ENCODE measurements around the gene CIAO3. TPM values are rescaled to one million over a fixed set of nuclear protein-coding genes. Genes with fewer than 3 reads are reported as not detected.

The CIAO3 gene
- total and polyA plus RNA-seq, 10 of the 15 experiments (the other 5 are each of a cell fraction or from before 2014, with no cell fraction given) = 1.4 to 37.5 (median 30.8) TPM

- no peak for TF ChIP-seq ZBTB33 (IDR thresholded peaks at IDR 0.05)
- TF ChIP-seq, protein P1, sequence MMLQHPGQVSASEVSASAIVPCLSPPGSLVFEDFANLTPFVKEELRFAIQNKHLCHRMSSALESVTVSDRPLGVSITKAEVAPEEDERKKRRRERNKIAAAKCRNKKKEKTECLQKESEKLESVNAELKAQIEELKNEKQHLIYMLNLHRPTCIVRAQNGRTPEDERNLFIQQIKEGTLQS (IDR thresholded peaks at IDR 0.05; ENCODE audit: borderline replicate concordance, extremely low read depth, low read depth, low read length) = no peak
- TF ChIP-seq JUNB (IDR thresholded peaks at IDR 0.05) = no peak
- TF ChIP-seq ZNF384 (IDR thresholded peaks at IDR 0.05; ENCODE audit: borderline replicate concordance, low read depth, low read length) = no peak
- TF ChIP-seq SMC3 (IDR thresholded peaks at IDR 0.05; ENCODE audit: borderline replicate concordance, low read length) = no peak
- TF ChIP-seq PAX5 (IDR thresholded peaks at IDR 0.05; ENCODE audit: borderline replicate concordance, low read depth, low read length) = no peak
- no peak for TF ChIP-seq BCL11A (IDR thresholded peaks at IDR 0.05; ENCODE audit: low read depth, low read length)
- no peak for TF ChIP-seq MEF2A (IDR thresholded peaks at IDR 0.05; ENCODE audit: insufficient read depth, low read depth, low read length)
- TF ChIP-seq, protein P2, sequence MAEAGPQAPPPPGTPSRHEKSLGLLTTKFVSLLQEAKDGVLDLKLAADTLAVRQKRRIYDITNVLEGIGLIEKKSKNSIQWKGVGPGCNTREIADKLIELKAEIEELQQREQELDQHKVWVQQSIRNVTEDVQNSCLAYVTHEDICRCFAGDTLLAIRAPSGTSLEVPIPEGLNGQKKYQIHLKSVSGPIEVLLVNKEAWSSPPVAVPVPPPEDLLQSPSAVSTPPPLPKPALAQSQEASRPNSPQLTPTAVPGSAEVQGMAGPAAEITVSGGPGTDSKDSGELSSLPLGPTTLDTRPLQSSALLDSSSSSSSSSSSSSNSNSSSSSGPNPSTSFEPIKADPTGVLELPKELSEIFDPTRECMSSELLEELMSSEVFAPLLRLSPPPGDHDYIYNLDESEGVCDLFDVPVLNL (IDR thresholded peaks at IDR 0.05; ENCODE audit: low read depth, low read length) = no peak
- TF ChIP-seq EZH2 (IDR thresholded peaks at IDR 0.05; ENCODE audit: borderline replicate concordance, control insufficient read depth, low read depth, low read length) = no peak
- TF ChIP-seq NR2C2 (IDR thresholded peaks at IDR 0.05; ENCODE audit: borderline replicate concordance, control insufficient read depth, insufficient read length, low read depth) = no peak
- peak; percentile 48 for TF ChIP-seq MYC (IDR thresholded peaks at IDR 0.05; ENCODE audit: insufficient read depth, insufficient read length, insufficient replicate concordance, low read length, severe bottlenecking)
- TF ChIP-seq ZSCAN29 (IDR thresholded peaks at IDR 0.05) = no peak
- TF ChIP-seq, protein P3, sequence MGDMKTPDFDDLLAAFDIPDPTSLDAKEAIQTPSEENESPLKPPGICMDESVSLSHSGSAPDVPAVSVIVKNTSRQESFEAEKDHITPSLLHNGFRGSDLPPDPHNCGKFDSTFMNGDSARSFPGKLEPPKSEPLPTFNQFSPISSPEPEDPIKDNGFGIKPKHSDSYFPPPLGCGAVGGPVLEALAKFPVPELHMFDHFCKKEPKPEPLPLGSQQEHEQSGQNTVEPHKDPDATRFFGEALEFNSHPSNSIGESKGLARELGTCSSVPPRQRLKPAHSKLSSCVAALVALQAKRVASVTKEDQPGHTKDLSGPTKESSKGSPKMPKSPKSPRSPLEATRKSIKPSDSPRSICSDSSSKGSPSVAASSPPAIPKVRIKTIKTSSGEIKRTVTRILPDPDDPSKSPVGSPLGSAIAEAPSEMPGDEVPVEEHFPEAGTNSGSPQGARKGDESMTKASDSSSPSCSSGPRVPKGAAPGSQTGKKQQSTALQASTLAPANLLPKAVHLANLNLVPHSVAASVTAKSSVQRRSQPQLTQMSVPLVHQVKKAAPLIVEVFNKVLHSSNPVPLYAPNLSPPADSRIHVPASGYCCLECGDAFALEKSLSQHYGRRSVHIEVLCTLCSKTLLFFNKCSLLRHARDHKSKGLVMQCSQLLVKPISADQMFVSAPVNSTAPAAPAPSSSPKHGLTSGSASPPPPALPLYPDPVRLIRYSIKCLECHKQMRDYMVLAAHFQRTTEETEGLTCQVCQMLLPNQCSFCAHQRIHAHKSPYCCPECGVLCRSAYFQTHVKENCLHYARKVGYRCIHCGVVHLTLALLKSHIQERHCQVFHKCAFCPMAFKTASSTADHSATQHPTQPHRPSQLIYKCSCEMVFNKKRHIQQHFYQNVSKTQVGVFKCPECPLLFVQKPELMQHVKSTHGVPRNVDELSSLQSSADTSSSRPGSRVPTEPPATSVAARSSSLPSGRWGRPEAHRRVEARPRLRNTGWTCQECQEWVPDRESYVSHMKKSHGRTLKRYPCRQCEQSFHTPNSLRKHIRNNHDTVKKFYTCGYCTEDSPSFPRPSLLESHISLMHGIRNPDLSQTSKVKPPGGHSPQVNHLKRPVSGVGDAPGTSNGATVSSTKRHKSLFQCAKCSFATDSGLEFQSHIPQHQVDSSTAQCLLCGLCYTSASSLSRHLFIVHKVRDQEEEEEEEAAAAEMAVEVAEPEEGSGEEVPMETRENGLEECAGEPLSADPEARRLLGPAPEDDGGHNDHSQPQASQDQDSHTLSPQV (IDR thresholded peaks at IDR 0.05) = no peak
- no peak for TF ChIP-seq HSF1 (IDR thresholded peaks at IDR 0.05; ENCODE audit: low read depth, low read length)
- TF ChIP-seq IRF5 (IDR thresholded peaks at IDR 0.05; ENCODE audit: borderline replicate concordance) = no peak
- TF ChIP-seq FOXK2 (IDR thresholded peaks at IDR 0.05) = no peak; the same call in 1 of the 2 replicates
- no peak for TF ChIP-seq WRNIP1 (IDR thresholded peaks at IDR 0.05; ENCODE audit: borderline replicate concordance, low read depth, low read length)
- no peak for TF ChIP-seq SIX5 (IDR thresholded peaks at IDR 0.05; ENCODE audit: low read depth, low read length, severe bottlenecking)
These were observed 45.3 kb downstream of the CIAO3 start (continued) for GRCh38 chr16:695355-696089.

Data from GM12878 (cell line).